ENCODE results near the gene FAM181B. TPM values are rescaled to one million over a fixed set of nuclear protein-coding genes. Genes with fewer than 3 reads are reported as not detected.

The FAM181B gene
- polyA plus RNA-seq, 1 donor, result 5.9 TPM

DNA sequence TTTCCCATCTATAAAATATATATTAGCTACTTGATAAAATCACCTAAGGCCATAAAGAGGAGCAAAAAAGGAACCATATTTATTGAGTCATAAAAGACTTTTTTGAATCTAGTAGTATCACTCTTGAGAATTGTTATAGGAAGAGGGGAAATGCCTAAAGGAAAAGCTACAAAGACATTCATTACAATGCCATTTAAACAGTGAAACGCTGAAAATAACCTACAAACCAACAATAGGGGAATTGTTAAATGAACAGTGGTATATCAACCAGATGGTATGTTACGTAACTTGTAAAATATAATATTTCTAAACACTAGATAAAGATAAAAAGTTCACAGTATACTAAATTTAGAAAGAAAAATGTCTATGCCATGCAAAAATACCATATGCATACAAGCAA, 47.5 kb downstream of the FAM181B start:
- no peak for DNase-seq
- Histone ChIP-seq H3K4me3 (ENCODE audit: low read length) (no peak overlapping the region), H3K27me3 (ENCODE audit: control insufficient read depth, insufficient read depth, low read length) (peaks cover 3% of the 10 kb centered on the region), H3K4me1 (ENCODE audit: control insufficient read depth, insufficient read depth, low read length) (no peaks in the 10 kb centered on the region), H3K9me3 (ENCODE audit: control insufficient read depth, low read depth, low read length) (peaks cover 4% of the 10 kb centered on the region), H3K27ac (ENCODE audit: low read length) (no peak overlapping the region), H3K36me3 (ENCODE audit: control insufficient read depth, insufficient read depth, low read length) (no peaks in the 10 kb centered on the region)
- WGBS (ENCODE audit: insufficient coverage, low lambda C conversion rate), result 100% methylated on average over 1 of the region's 2 CpGs

DNA sequence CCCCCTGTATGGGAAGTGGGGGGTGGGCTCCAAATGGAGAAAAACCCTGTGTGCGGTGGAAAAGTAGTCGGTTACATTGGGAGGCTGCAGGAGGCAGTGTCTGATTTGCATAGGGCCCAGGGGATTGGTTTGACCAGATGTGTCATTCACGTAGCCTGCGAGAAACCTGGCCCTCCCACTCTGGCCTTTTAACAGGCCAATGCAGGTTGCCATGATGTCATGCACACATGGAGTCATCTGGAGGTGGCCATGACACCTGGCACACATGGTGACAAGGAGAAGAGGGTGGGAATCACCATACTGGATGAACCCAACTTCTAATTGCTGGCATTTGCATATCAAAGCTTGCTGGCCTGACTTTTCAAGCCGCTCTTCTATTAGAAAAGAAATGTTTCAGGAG, 50.6 kb downstream of the FAM181B start:
- H3K4me3 ChIP-seq (ENCODE audit: low read length), result no peak overlapping the region
- no peak overlapping the region for H3K27ac ChIP-seq (ENCODE audit: low read length)
- no peaks in the 10 kb centered on the region for H3K36me3 ChIP-seq (ENCODE audit: control insufficient read depth, insufficient read depth, low read length)
- no peak for DNase-seq
- peaks cover 4% of the 10 kb centered on the region for H3K9me3 ChIP-seq (ENCODE audit: control insufficient read depth, low read depth, low read length)
- H3K4me1 ChIP-seq (ENCODE audit: control insufficient read depth, insufficient read depth, low read length), result no peaks in the 10 kb centered on the region
- 60% methylated on average over 1 of the region's 5 CpGs for whole genome bisulfite sequencing (ENCODE audit: insufficient coverage, low lambda C conversion rate)
- peaks cover 3% of the 10 kb centered on the region for H3K27me3 ChIP-seq (ENCODE audit: control insufficient read depth, insufficient read depth, low read length)

GRCh38 chr11:82682003-82682751, 51.5 kb downstream of the FAM181B start:
- Histone ChIP-seq H3K36me3 (ENCODE audit: control insufficient read depth, insufficient read depth, low read length) (no peaks in the 10 kb centered on the region), H3K9me3 (ENCODE audit: control insufficient read depth, low read depth, low read length) (peaks cover 4% of the 10 kb centered on the region), H3K4me1 (ENCODE audit: control insufficient read depth, insufficient read depth, low read length) (no peaks in the 10 kb centered on the region), H3K27me3 (ENCODE audit: control insufficient read depth, insufficient read depth, low read length) (peaks cover 3% of the 10 kb centered on the region), H3K4me3 (ENCODE audit: low read length) (no peak overlapping the region), H3K27ac (ENCODE audit: low read length) (no peak overlapping the region)
- WGBS (ENCODE audit: insufficient coverage, low lambda C conversion rate), result no CpG with 5 or more reads among the region's 6 CpGs
- DNase-seq, result peak; percentile 36 to 48

- WGBS (ENCODE audit: insufficient coverage, low lambda C conversion rate), result no CpG with 5 or more reads among the region's 1 CpG
- DNase-seq, result no peak
- H3K9me3 ChIP-seq (ENCODE audit: control insufficient read depth, low read depth, low read length), result peaks cover 4% of the 10 kb centered on the region
- H3K36me3 ChIP-seq (ENCODE audit: control insufficient read depth, insufficient read depth, low read length), result no peaks in the 10 kb centered on the region
- no peak overlapping the region for H3K4me3 ChIP-seq (ENCODE audit: low read length)
- no peaks in the 10 kb centered on the region for H3K4me1 ChIP-seq (ENCODE audit: control insufficient read depth, insufficient read depth, low read length)
- H3K27me3 ChIP-seq (ENCODE audit: control insufficient read depth, insufficient read depth, low read length), result no peaks in the 10 kb centered on the region
- H3K27ac ChIP-seq (ENCODE audit: low read length), result no peak overlapping the region
These were observed 53.4 kb downstream of the FAM181B start for GRCh38 chr11:82680252-82680651.

Other genes starting within 250 kb of the FAM181B start
- gene PRCP, start 166.6 kb upstream of the FAM181B start, polyA plus RNA-seq, result 73.8 TPM
- gene DDIAS, start 167.9 kb upstream of the FAM181B start, polyA plus RNA-seq, result 2.5 TPM